Measurements from ENCODE around the gene C5. TPM values are rescaled to one million over a fixed set of nuclear protein-coding genes. Genes with fewer than 3 reads are reported as not detected.
A peak's percentile ranks its signal among the peaks of the same experiment; 100 is the strongest.

The C5 gene
- polyA plus RNA-seq, 3 donors from 2014 or later = 0.25 to 0.49 TPM; not detected in 1

DNA sequence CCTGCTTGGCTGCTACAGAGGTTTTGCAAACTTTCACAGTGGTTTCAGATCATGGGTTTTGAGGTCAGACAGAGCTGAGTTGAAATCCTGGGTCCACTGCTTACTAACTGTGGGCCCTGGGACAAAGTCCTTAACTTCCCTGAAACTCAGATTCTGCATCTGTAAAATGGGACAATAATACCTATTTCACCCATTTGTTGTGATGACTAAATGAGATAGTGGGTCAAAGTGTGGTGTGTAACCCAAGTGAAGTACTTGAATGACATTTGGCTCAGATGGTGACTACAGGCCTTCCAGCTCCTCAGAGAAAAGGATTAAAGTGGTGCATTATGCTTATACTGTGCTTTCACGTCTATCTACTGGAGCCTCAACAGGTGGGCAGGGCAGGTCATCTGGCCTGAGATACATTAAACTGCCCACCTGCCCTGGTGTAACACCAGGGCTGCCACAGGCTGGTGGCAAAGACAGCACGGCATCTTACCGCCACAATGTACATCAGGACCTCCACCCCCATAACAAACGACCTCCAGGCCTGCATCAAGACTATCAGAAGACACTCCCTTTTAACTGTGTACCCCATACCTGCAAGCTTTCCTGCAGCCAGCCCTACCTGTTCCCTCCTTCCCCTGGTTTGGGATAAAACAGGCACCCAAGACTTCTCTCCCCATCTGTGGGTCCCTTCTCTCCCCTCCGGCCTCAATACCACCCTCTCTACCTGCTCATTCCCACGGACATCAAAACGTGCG, 122.6 kb downstream of the C5 start:
- Mint-ChIP-seq H3K9me3 (no peaks in the 10 kb centered on the region), H3K4me3 (peak overlapping the region; percentile 91 to 98 (median 95)), H3K36me3 (no peaks in the 10 kb centered on the region), H3K27me3 (ENCODE audit: low read depth in 3 of 3) (peaks cover 2 to 31% (median 9%) of the 10 kb centered on the region in 3 donors), H3K4me1 (peaks cover 92 to 96% of the 10 kb centered on the region in 2 donors), H3K27ac (peak overlapping the region; percentile 90 to 98 (median 94))
- DNase-seq = no peak

DNA sequence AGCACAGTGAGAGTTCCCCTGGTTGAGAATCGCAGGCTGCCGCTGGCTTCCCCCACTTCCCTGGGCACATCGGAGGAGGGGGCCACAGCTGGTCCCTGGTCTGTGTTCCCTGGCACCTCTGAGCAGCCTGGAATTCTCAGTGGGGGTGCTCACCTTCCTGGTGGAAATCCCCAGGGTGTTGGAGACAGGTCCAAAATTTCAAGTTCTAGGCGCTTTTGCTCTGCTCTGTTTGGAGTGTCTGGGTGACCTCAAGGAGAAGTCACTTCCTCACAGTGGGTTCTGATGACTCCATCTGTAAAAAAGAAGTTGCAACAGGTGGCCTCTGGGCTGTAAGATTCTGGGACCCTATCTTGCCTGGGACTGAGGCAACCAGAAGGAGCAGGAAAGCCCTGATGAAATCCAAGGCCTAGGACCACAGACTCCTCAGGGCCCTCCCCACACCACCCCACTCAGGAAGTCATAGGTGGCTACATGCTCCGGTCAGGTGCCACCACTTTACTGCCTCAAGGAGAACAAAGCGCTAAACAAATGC, 123.6 kb downstream of the C5 start, which contains the start of gene TRAF1:
TSS of gene TRAF1 (minus strand) at position 400 of the 532 bp plus-strand sequence. CDS start 721 bp downstream, outside the sequence.
- Mint-ChIP-seq H3K4me3 (peak within 1 kb of the TSS; percentile 91 to 98 (median 95)), H3K27me3 (ENCODE audit: low read depth in 3 of 3) (peaks cover 2 to 30% (median 9%) of the 10 kb centered on the region in 3 donors), H3K27ac (peak within 1 kb of the TSS; percentile 90 to 98 (median 94)), H3K4me1 (peaks cover 92 to 96% of the 10 kb centered on the region in 2 donors), H3K36me3 (peaks cover 3 to 5% (median 4%) of the 10 kb centered on the region in 3 donors), H3K9me3 (no peaks in the 10 kb centered on the region)
- no peak for DNase-seq

DNA sequence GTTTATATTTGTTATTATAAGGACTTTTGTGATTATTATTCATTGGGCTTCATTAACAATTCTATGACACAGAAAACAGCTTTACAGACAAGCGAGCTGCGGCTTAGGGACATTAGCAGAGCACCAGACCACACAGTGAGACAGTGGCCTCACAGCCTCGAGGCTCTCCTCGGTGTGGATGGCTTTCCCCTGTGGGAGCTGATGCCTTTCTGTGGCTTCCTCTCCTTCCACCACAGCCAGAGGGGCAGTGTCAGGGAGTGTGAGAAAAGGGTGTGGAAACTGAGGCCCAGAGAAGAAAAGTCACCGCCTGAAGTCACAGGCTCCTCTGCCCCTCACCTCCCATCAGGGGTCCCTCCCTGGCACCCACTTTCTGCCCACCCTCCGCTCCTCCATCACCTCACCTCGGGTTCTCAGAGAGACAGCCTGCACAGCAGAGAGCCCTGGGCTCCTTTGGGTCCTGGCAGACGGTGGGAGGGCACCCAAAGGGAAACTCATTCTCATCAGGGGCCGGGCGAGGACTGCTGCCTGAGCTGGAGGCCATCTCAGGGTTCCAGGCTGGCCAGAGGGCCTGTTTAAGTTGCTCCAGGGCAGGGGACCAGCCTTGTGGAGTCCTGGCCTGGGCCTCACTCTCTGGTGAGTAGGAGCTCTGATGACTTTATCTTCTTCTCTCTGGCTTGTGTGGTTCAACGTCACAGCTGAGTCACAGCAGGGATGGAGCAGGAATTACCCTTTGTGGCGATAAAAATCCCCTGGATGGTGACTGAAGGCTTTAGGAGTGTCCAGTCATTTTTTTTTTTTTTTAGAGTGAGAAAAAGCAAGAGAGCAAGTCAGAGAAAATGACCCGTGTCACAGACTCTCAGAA, 124.3 kb downstream of the C5 start:
- DNase-seq = peak; percentile 47 to 64 (median 63)
- peak overlapping the region; percentile 90 to 98 (median 94) for H3K27ac Mint-ChIP-seq
- H3K36me3 Mint-ChIP-seq = peaks cover 3 to 5% (median 5%) of the 10 kb centered on the region in 3 donors
- H3K4me3 Mint-ChIP-seq = peak overlapping the region; percentile 91 to 98 (median 95)
- H3K9me3 Mint-ChIP-seq = no peaks in the 10 kb centered on the region
- peaks cover 93 to 96% of the 10 kb centered on the region in 2 donors for H3K4me1 Mint-ChIP-seq
- peaks cover 2 to 29% (median 9%) of the 10 kb centered on the region in 3 donors for H3K27me3 Mint-ChIP-seq (ENCODE audit: low read depth in 3 of 3)

DNA sequence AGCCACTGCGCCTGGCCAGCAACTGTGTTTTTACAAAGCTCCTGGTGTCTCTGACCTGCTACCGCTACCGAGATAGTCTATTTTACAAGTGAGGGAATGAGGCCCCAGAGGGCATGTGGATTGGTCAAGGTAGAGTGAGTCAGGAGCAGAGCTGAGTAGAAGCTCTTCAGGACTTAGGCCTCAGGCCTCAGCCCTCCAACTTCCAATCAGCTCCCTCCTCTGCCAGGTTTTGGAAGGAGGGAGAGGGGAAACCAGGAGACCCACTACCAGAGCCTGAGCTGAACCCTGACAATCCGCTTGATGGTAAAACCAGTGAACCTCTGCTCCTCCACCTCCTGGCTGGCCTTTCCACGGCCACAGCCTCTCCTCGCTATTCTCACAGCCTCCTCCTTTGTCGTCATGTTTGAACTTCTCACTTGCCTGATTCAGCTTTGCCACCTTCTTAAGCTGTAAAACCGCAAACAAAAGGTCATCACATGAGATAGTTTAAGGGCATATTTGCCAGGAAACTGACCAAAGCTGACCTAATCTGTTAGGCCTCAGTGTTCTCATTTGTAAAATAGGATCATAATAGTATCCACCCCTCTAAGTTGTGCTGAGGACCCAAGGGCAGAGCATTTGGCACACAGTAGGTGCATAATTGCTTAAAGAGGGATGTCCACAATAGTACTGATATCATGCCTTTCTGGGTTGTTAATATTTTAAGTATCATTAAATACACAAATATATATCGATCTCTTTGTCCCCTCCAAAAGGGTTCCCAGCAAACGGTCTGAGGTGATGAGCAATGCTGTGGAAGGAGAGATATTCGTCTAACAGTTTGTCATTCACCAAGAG, 125.2 kb downstream of the C5 start:
- peak overlapping the region; percentile 90 to 98 (median 94) for H3K27ac Mint-ChIP-seq
- H3K4me3 Mint-ChIP-seq = peak overlapping the region; percentile 91 to 98 (median 95)
- no peaks in the 10 kb centered on the region for H3K9me3 Mint-ChIP-seq
- peaks cover 2 to 28% (median 9%) of the 10 kb centered on the region in 3 donors for H3K27me3 Mint-ChIP-seq (ENCODE audit: low read depth in 3 of 3)
- peaks cover 94 to 96% of the 10 kb centered on the region in 2 donors for H3K4me1 Mint-ChIP-seq
- peak; percentile 68 to 79 (median 72) for DNase-seq
- peaks cover 3 to 6% (median 5%) of the 10 kb centered on the region in 3 donors for H3K36me3 Mint-ChIP-seq

DNA sequence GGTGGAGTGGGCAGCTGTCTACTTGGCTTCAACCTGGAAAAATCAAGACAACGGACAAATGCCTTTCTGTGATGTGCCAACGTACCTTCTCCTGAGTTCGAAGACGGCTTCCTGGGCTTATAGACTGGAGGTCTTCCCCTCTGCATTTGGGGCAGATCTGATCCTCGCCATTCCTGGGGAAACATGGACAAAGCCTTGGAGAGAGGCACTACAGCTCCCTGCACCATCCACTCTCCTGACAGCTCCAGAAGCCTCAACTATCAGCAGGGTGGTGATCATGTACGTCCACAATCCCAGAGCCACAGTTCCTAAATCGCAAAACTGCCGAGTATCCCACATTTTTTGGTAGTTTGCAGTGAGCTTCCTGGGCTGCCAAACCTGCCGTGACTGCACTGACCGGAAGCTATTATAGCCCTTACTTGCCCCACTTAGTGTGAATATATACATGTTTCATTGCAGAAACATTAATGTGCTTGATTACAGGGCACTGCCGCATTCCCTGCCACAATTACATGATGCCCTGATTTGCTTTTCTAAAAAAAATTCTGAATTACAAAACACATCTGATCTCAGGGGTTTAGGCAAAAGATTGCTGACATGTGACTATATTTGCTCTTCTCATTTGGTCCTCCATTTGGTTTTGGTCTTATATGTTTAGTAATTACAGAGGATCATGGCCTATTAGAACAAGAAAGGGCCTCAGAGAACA, 126.3 kb downstream of the C5 start:
- H3K4me3 Mint-ChIP-seq = peak overlapping the region; percentile 91 to 98 (median 95)
- peaks cover 2 to 26% (median 7%) of the 10 kb centered on the region in 3 donors for H3K27me3 Mint-ChIP-seq (ENCODE audit: low read depth in 3 of 3)

DNA sequence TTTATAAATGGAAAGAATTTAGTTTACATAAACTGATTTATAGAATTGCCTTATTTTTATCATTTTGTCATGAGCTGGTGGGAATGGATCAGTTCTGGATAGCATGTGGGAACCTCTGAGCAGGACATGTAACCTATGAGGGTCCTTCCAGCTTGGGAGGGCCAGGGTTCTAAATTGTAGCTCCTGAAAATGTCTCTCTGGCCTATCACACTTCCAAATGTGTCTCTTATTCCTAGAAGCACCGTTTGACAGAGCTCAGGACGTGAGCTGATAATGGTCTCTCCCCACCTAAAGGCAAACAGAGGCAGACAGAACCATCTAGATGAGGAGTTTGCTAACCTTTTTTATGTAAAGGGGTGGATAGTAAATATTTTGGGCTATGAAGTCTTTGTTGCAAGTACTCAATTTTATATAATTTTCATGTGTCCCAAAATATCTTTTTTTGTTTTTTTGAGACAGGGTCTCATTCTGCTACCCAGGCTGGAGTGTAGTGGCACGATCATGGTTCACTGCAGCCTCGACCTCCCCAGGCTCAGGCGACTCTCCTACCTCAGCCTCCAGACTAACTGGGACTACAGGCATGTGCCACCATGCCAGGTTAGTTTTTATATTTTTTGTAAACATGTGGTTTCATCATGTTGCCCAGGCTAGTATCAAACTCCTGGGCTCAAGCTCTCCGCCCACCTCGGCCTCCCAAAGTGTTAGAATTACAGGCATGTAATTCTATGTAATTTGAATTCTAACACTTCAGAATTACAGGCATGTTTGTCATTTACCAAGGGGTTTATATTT, 127.5 kb downstream of the C5 start:
- Mint-ChIP-seq H3K9me3 (no peaks in the 10 kb centered on the region), H3K27me3 (ENCODE audit: low read depth in 3 of 3) (peaks cover 2 to 19% (median 7%) of the 10 kb centered on the region in 3 donors), H3K36me3 (peaks cover 5 to 14% (median 10%) of the 10 kb centered on the region in 3 donors), H3K27ac (peak overlapping the region; percentile 90 to 98 (median 94)), H3K4me1 (peaks cover 96 to 97% of the 10 kb centered on the region in 2 donors), H3K4me3 (peak overlapping the region; percentile 29 to 98 (median 42))
- DNase-seq = no peak

More for the DNA sequence above, 126.3 kb downstream of the C5 start:
- Mint-ChIP-seq H3K27ac (peak overlapping the region; percentile 90 to 98 (median 94)), H3K9me3 (no peaks in the 10 kb centered on the region), H3K4me1 (peaks cover 97 to 99% of the 10 kb centered on the region in 2 donors), H3K36me3 (peaks cover 5 to 11% (median 7%) of the 10 kb centered on the region in 3 donors)
- no peak for DNase-seq

DNA sequence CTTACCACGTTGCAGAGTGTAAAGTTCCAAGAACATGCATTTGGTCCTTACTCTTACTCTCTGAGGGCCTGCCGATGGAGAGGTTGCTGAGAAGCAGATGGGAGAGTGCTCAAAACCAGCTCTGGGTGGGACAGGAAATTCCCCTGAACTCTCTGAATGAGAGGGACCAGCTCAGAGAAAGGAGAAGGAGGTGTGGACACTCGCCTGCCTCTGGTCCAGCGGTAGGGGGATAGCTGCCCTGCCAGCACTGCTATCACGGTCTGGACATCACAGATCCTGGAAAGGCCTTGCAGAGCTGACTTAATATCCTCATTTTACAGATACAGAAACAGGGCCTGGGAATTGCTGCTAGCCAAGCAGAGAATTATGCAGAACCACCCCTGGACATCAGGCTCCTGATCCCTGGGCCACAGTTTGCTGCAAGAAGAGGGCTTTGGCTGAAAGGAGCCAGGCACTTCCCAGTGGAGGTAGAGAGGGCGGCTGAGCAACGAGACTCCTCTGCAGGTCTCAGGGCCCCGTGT, 128.4 kb downstream of the C5 start:
- peak overlapping the region; percentile 62 to 98 (median 92) for H3K27ac Mint-ChIP-seq
- peaks cover 2 to 17% (median 7%) of the 10 kb centered on the region in 3 donors for H3K27me3 Mint-ChIP-seq (ENCODE audit: low read depth in 3 of 3)
- no peak for DNase-seq
- peaks cover 92 to 96% of the 10 kb centered on the region in 2 donors for H3K4me1 Mint-ChIP-seq
- H3K9me3 Mint-ChIP-seq = no peaks in the 10 kb centered on the region
- peak overlapping the region in 2 of 5 donors; percentile 23 to 77 for H3K4me3 Mint-ChIP-seq
- peaks cover 8 to 22% (median 17%) of the 10 kb centered on the region in 3 donors for H3K36me3 Mint-ChIP-seq

DNA sequence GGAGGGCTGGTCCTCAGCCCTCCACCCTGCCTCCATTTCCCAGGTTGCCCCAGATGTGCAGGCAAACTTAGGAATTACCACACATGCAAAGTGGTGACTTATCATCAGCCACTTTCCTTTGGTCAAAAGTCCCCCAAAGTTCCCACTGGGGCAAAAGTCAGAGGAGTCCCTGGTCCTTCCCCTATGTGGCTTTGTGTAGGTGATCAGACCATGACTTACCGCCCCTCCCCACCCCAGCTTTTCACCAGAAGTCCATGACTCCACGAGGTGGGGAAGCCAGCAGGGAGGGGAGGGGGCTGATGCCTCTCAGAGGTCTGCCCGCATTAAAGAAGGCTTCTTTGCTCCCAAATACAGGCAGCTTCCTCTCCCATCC, 129.3 kb downstream of the C5 start:
- Mint-ChIP-seq H3K4me1 (peaks cover 90 to 96% of the 10 kb centered on the region in 2 donors), H3K4me3 (peak overlapping the region in 3 of 5 donors; percentile 70 to 77 (median 74)), H3K27me3 (ENCODE audit: low read depth in 3 of 3) (peaks cover 0 to 10% (median 4%) of the 10 kb centered on the region in 3 donors), H3K9me3 (no peaks in the 10 kb centered on the region), H3K27ac (peak overlapping the region; percentile 62 to 98 (median 84)), H3K36me3 (peaks cover 10 to 26% (median 18%) of the 10 kb centered on the region in 3 donors)
- no peak for DNase-seq

DNA sequence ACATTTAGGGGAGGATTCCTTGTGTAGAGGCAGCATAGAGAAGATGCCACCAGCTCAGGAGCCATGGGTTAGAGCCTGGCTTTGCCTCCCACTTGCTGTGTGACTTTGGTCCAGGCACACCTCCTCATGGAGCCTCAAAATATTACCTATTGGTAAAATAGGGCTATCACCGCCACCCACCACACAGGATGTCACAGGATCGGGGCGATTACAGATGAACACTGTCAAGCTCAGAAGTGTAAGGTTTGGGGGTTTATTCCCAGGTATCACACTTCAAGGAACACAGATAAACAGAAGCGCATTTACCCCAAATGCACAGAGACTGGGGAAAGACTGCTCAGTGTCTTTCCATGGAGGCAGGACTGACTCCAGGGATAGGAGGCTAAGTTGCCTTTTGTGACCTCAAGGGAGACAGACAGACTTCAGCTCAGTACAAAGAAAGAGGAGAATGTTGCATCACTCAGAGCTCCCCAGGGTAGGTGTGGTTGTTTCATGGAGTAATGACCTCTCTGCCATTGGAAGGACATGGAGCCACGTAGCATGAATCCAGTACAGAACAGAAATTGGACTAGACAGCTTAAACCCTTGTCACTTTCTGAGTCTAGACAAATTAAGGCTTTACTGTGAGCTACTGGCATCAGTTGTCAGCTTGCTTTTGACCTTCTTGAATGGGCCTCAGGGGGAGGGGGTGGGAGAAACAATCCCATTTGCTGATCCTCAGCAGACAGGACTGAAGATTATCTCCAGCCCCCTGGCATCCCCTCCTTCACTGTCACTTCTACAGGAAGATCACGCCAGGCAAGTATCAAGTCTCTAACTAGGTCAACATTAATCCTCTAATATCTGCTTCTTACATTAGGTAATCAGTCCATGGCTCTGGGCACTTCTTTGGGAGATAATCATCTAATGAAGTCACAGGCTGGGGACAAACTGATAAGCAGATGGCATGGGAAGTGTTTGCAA, 130.0 kb downstream of the C5 start:
- peak overlapping the region; percentile 69 to 77 (median 71) for H3K4me3 Mint-ChIP-seq
- peaks cover 83 to 91% of the 10 kb centered on the region in 2 donors for H3K4me1 Mint-ChIP-seq
- peak in 2 of 3 donors; percentile 43 to 44 for DNase-seq
- H3K9me3 Mint-ChIP-seq = no peaks in the 10 kb centered on the region
- peak overlapping the region; percentile 73 to 98 (median 90) for H3K27ac Mint-ChIP-seq
- peaks cover 0 to 6% (median 4%) of the 10 kb centered on the region in 3 donors for H3K27me3 Mint-ChIP-seq (ENCODE audit: low read depth in 3 of 3)
- H3K36me3 Mint-ChIP-seq = peaks cover 10 to 26% (median 18%) of the 10 kb centered on the region in 3 donors

DNA sequence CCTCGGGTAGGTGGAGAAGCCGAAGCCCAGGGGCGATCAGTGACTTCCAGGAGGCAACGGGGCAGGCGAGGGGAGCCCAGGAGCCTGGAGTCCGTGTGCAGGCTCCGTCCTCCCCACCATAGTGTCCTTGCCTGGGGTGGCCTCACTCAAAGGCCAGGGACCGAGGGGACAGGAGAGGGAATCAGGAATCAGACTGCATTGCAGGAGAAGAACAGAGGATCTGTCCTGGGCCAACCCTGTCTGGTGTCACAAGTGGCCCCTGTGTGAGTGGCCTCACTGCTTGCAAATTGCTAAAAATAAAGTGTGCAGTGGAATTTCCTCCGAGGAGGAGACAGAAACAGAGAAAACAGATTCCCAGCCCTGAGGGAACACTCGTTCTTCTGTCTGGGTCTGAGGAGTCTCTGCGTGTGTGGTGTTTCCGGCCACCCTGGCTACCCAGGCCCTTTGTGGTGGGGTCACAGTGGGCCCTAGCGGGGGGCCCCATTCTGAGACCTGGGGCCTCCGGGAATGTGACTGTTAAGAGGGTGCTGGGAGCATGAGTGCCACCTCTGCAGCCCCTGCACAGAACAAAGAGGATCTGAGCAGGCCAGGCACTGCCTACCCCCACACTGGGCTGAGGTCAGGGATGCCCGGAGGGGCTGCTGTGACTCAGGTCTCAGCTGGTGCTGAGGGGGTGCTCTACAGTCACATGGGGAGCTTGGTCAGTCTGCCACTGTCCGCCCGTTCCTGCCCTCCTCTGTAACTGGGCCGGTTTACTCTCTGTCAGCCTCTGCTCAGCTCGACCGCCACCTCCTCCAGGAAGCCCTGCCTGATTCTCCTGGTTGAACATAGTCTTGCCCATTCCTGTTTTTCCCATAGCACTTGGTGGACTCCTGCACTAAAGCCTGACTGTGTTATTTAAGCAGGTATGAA, 130.9 kb downstream of the C5 start:
- Mint-ChIP-seq H3K27me3 (ENCODE audit: low read depth in 3 of 3) (peaks cover 0 to 2% (median 0%) of the 10 kb centered on the region in 3 donors), H3K27ac (peak overlapping the region; percentile 73 to 98 (median 90)), H3K4me3 (peak overlapping the region; percentile 69 to 77 (median 71)), H3K9me3 (no peaks in the 10 kb centered on the region), H3K36me3 (peaks cover 10 to 33% (median 18%) of the 10 kb centered on the region in 3 donors), H3K4me1 (peaks cover 74 to 82% of the 10 kb centered on the region in 2 donors)
- no peak for DNase-seq

Data from immature natural killer cell (primary cell).